ENCODE results near the gene ADPRH.
"Not testable (repeated sequence)": the region's sequence is repeated elsewhere in the genome, so short reads cannot be mapped to it uniquely, and the experiment has no call there.

ADPRH gene

GRCh38 chr3:119571688-119572087 is 7.6 kb upstream of the ADPRH start:
- DNase-seq (ENCODE audit: low spot score in 2 of 2) (no peak), ATAC-seq (ENCODE audit: low read depth) (no peak)
- Mint-ChIP-seq H3K36me3 (no peaks in the 10 kb centered on the region), H3K9me3 (no peaks in the 10 kb centered on the region), H3K4me3 (no peak overlapping the region), H3K27ac (no peak overlapping the region), H3K4me1 (no peaks in the 10 kb centered on the region), H3K27me3 (no peaks in the 10 kb centered on the region)

DNA sequence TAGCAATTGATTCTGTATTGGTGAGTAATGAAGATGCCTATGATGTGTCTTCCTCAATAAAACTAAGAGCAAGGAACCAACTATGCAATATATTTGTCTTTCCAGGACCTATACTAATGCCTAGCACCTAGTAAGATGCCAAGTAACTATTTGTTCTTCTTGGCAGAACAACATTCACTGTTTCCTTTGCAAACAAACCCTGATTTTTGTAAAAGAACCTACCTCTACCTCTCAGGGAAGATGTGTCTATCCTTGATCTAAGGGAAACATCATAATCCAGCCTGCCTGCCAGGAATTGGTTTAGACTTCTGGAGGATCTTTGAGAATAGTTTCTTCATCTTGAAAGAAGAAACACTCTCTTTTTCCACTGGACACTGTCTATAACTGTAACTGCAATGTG is 3.8 kb upstream of the ADPRH start:
- Mint-ChIP-seq H3K9me3 (no peaks in the 10 kb centered on the region), H3K27me3 (no peaks in the 10 kb centered on the region), H3K36me3 (no peaks in the 10 kb centered on the region), H3K4me1 (peaks cover 4% of the 10 kb centered on the region), H3K27ac (no peak overlapping the region), H3K4me3 (no peak overlapping the region)
- DNase-seq (ENCODE audit: low spot score in 2 of 2) (no peak), ATAC-seq (ENCODE audit: low read depth) (no peak)

- peak; percentile 71 for ATAC-seq (ENCODE audit: low read depth)
- H3K9me3 Mint-ChIP-seq = no peaks in the 10 kb centered on the region
- H3K4me1 Mint-ChIP-seq = peaks cover 18% of the 10 kb centered on the region
- no peaks in the 10 kb centered on the region for H3K27me3 Mint-ChIP-seq
- H3K36me3 Mint-ChIP-seq = peaks cover 7% of the 10 kb centered on the region
- peak overlapping the region; percentile 96 for H3K4me3 Mint-ChIP-seq
- DNase-seq (ENCODE audit: low spot score in 2 of 2) = peak; percentile 56 to 57
- peak overlapping the region; percentile 99 for H3K27ac Mint-ChIP-seq
Measured at GRCh38 chr3:119580067-119580760, 922 bp downstream of the ADPRH start.

- DNase-seq (ENCODE audit: low spot score in 2 of 2) = no peak
- H3K9me3 Mint-ChIP-seq = no peaks in the 10 kb centered on the region
- peaks cover 20% of the 10 kb centered on the region for H3K4me1 Mint-ChIP-seq
- peaks cover 9% of the 10 kb centered on the region for H3K36me3 Mint-ChIP-seq
- no peak overlapping the region for H3K4me3 Mint-ChIP-seq
- H3K27me3 Mint-ChIP-seq = no peaks in the 10 kb centered on the region
- peak overlapping the region; percentile 88 for H3K27ac Mint-ChIP-seq
- ATAC-seq (ENCODE audit: low read depth) = peak; percentile 30
Measured at GRCh38 chr3:119582178-119582577, 2.9 kb downstream of the ADPRH start.

- Mint-ChIP-seq H3K27me3 (no peaks in the 10 kb centered on the region), H3K9me3 (no peaks in the 10 kb centered on the region), H3K4me3 (no peak overlapping the region), H3K36me3 (peaks cover 18% of the 10 kb centered on the region), H3K27ac (no peak overlapping the region), H3K4me1 (peaks cover 43% of the 10 kb centered on the region)
- ATAC-seq (ENCODE audit: low read depth) (no peak), DNase-seq (ENCODE audit: low spot score in 2 of 2) (no peak)
Measured at GRCh38 chr3:119585208-119585607, 5.9 kb downstream of the ADPRH start.

- H3K9me3 Mint-ChIP-seq = no peaks in the 10 kb centered on the region
- H3K4me3 Mint-ChIP-seq = no peak overlapping the region
- H3K27me3 Mint-ChIP-seq = no peaks in the 10 kb centered on the region
- ATAC-seq (ENCODE audit: low read depth) (no peak), DNase-seq (ENCODE audit: low spot score in 2 of 2) (no peak)
- H3K4me1 Mint-ChIP-seq = peaks cover 39% of the 10 kb centered on the region
- H3K36me3 Mint-ChIP-seq = peaks cover 19% of the 10 kb centered on the region
- H3K27ac Mint-ChIP-seq = peak overlapping the region; percentile 8
Measured at GRCh38 chr3:119585856-119586570, 6.7 kb downstream of the ADPRH start.

GRCh38 chr3:119586733-119587172 is 7.5 kb downstream of the ADPRH start:
- Mint-ChIP-seq H3K4me3 (no peak overlapping the region), H3K36me3 (peaks cover 19% of the 10 kb centered on the region), H3K27ac (peak overlapping the region; percentile 86), H3K4me1 (peaks cover 35% of the 10 kb centered on the region), H3K27me3 (no peaks in the 10 kb centered on the region), H3K9me3 (no peaks in the 10 kb centered on the region)
- ATAC-seq (ENCODE audit: low read depth) (no peak), DNase-seq (ENCODE audit: low spot score in 2 of 2) (no peak)

- peak overlapping the region; percentile 78 for H3K4me3 Mint-ChIP-seq
Measured at GRCh38 chr3:119588112-119588511, 8.8 kb downstream of the ADPRH start.

DNA sequence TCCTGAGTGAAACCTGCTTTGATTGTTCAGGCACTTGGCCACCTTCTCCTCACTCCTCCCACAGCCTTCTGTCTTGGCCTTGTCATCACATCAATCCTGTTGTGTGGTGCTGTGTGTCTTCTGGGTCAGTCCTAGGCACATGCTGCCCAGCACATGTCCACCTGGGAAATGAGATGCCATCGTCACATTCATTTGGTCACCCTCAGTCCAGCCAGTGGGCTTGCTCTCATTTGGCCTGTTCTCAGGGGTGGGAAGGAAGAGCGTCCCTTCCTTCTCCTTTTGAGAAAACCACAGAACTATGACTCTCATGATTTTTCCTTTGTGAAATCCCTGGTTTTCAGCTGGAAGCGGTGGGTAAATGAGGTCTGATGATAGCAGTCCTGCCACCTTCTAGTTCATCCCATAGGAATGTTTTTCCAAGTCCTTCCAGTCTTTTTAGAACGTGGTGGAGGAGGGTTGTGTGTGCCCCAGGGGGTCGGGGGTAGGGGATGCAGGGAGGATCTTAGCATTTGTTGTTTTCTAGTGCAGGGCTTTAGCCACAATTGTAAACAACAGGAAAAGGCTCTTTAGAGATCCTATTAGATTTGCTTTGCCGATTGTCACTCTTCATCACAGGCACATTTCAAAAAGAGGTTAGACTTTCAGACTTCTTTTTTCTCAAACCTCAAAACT is 9.9 kb downstream of the ADPRH start:
- Mint-ChIP-seq H3K27ac (peak overlapping the region; percentile 56), H3K36me3 (peaks cover 15% of the 10 kb centered on the region), H3K9me3 (no peaks in the 10 kb centered on the region), H3K4me3 (no peak overlapping the region), H3K27me3 (no peaks in the 10 kb centered on the region), H3K4me1 (peaks cover 26% of the 10 kb centered on the region)
- DNase-seq (ENCODE audit: low spot score in 2 of 2) (no peak), ATAC-seq (ENCODE audit: low read depth) (no peak)

More at GRCh38 chr3:119588112-119588511, 8.8 kb downstream of the ADPRH start:
- DNase-seq (ENCODE audit: low spot score in 2 of 2) (peak in 1 of 2 donors; percentile 16), ATAC-seq (ENCODE audit: low read depth) (peak; percentile 77)
- no peaks in the 10 kb centered on the region for H3K27me3 Mint-ChIP-seq
- H3K27ac Mint-ChIP-seq = peak overlapping the region; percentile 86
- no peaks in the 10 kb centered on the region for H3K9me3 Mint-ChIP-seq
- peaks cover 26% of the 10 kb centered on the region for H3K4me1 Mint-ChIP-seq
- peaks cover 15% of the 10 kb centered on the region for H3K36me3 Mint-ChIP-seq

- Mint-ChIP-seq H3K27ac (no peak overlapping the region), H3K9me3 (no peaks in the 10 kb centered on the region), H3K27me3 (no peaks in the 10 kb centered on the region), H3K4me3 (no peak overlapping the region), H3K36me3 (peaks cover 13% of the 10 kb centered on the region), H3K4me1 (peaks cover 28% of the 10 kb centered on the region)
- ATAC-seq (ENCODE audit: low read depth) = no peak
- DNase-seq (ENCODE audit: low spot score in 2 of 2) = no peak
Measured at GRCh38 chr3:119590706-119591105, 11.4 kb downstream of the ADPRH start.

DNA sequence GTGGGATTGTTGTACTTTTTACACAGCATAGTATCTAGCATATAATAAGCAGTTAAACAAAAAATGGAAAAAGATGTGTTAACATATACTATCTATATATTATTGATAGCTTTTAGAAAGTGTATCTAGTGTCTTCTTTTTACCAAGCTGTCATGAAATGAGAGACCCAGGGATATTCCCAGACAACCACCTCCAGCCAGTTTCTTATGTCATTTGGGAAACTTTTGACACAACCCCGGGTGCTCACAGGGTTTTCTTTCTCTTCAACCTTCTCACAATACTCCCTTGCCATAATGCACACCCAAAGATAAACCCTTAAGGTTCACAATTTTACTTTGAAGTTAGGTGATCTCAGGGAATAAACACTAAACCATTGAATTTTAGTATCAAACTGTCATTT is 13.6 kb downstream of the ADPRH start:
- H3K36me3 Mint-ChIP-seq = peaks cover 10% of the 10 kb centered on the region
- no peaks in the 10 kb centered on the region for H3K9me3 Mint-ChIP-seq
- H3K4me1 Mint-ChIP-seq = peaks cover 31% of the 10 kb centered on the region
- H3K4me3 Mint-ChIP-seq = no peak overlapping the region
- no peaks in the 10 kb centered on the region for H3K27me3 Mint-ChIP-seq
- no peak overlapping the region for H3K27ac Mint-ChIP-seq
- DNase-seq (ENCODE audit: low spot score in 2 of 2) (no peak), ATAC-seq (ENCODE audit: low read depth) (no peak)

- Mint-ChIP-seq H3K4me1 (peaks cover 27% of the 10 kb centered on the region), H3K27me3 (no peaks in the 10 kb centered on the region), H3K27ac (no peak overlapping the region), H3K9me3 (no peaks in the 10 kb centered on the region), H3K4me3 (no peak overlapping the region), H3K36me3 (peaks cover 7% of the 10 kb centered on the region)
- DNase-seq (ENCODE audit: low spot score in 2 of 2) = no peak
- ATAC-seq (ENCODE audit: low read depth) = no peak
Measured at GRCh38 chr3:119594066-119594465, 14.8 kb downstream of the ADPRH start.

DNA sequence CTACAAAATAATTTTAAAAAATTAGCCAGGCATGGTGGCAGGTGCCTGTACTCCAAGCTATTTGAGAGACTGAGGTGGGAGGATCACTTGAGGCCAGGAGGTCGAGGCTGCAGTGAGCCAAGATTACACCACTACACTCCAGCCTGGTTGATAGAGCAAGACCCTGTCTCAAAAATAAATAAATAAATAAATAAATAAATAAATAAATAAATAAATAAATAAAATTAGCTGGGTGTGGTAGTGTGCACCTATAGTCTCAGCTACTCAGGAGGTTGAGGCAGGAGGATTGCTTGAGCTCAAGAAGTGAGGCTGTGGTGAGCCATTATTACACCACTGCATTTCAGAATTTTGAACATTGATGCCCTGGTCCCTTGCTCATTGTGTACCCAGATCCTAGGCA is 15.6 kb downstream of the ADPRH start:
- not testable (repeated sequence) for DNase-seq (ENCODE audit: low spot score in 2 of 2); H3K27me3 Mint-ChIP-seq; H3K9me3 Mint-ChIP-seq; H3K36me3 Mint-ChIP-seq; ATAC-seq (ENCODE audit: low read depth); H3K27ac Mint-ChIP-seq; H3K4me3 Mint-ChIP-seq
- peaks cover 27% of the 10 kb centered on the region for H3K4me1 Mint-ChIP-seq

DNA sequence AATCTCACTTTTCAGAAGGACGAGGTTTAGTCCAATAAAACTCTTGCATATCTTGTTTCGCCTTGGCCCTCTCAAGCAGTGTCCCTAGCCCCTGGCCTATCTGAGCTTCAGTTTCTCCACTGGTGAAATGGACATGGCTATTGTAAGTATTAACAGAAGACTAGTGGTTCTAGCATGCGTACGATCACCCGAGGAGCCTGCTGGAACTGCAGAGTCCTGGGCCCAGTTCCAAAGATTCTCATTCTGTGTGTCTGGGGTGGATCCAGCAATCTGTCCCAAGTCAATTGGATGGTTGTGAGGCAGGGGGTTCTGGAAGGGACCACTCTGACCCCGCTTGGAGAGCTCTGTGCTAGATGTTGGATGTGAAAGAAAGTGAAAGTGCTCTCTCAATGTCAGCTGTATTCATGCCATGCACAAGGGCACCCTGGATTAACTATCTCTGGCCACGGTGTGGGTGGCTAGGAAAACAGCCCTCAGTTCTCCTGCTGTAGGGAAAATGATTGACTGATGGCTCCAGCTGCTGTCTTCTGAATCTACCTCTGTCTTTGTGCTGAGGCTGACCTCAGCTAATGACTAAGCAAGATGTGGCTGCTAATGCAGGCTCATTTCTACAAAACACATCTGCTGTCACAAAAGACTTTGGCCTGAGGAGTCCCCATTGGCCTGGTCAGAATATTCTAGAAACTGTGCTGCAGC is 16.5 kb downstream of the ADPRH start:
- Mint-ChIP-seq H3K36me3 (no peaks in the 10 kb centered on the region), H3K9me3 (no peaks in the 10 kb centered on the region), H3K27me3 (no peaks in the 10 kb centered on the region), H3K4me3 (peak overlapping the region; percentile 43), H3K4me1 (peaks cover 25% of the 10 kb centered on the region), H3K27ac (peak overlapping the region; percentile 11)
- ATAC-seq (ENCODE audit: low read depth) (no peak), DNase-seq (ENCODE audit: low spot score in 2 of 2) (no peak)
